ENCODE measurements around the gene L3MBTL4. TPM values are rescaled to one million over a fixed set of nuclear protein-coding genes. Genes with fewer than 3 reads are reported as not detected.

L3MBTL4 gene
- polyA plus RNA-seq, 1 of the 3 experiments (the other 2 are of a cell fraction) = 0.02 TPM

DNA sequence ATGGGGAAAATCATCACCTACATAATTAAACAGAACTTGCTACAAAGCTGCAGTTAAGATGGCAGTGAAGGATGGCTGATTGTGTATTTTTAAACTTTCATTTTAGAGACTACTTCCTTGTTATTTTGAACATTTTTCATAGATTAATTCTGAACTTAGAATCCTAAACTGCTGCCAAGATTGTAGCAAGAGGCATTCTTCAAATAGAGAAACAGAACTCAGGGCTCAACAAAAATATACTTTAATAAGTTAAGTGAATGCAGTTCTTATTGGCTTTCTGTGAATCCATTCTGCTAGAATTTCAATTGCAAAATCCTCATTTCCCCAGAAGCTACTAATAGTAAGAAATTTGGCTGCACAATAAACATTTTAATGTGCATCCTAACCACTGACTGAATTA lies 160.3 kb downstream of the L3MBTL4 start (continued):
- TF ChIP-seq, protein P1, sequence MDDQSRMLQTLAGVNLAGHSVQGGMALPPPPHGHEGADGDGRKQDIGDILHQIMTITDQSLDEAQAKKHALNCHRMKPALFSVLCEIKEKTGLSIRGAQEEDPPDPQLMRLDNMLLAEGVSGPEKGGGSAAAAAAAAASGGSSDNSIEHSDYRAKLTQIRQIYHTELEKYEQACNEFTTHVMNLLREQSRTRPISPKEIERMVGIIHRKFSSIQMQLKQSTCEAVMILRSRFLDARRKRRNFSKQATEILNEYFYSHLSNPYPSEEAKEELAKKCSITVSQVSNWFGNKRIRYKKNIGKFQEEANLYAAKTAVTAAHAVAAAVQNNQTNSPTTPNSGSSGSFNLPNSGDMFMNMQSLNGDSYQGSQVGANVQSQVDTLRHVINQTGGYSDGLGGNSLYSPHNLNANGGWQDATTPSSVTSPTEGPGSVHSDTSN (IDR thresholded peaks at IDR 0.05) = no peak
- TF ChIP-seq TCF12 (IDR thresholded peaks at IDR 0.05) (no peak), FOXJ3 (CRISPR knock-in tag; IDR thresholded peaks at IDR 0.05) (no peak), POLR2AphosphoS5 (IDR thresholded peaks at IDR 0.05; ENCODE audit: low read depth, low read length) (no peak), EP300 (IDR thresholded peaks at IDR 0.05; ENCODE audit: borderline replicate concordance in 1 of 2, low read depth in 1 of 2, low read length in 1 of 2) (no peak), RXRA (IDR thresholded peaks at IDR 0.05; ENCODE audit: borderline replicate concordance, low read depth) (no peak), GABPA (IDR thresholded peaks at IDR 0.05; ENCODE audit: low read depth) (no peak), TAF1 (IDR thresholded peaks at IDR 0.05; ENCODE audit: borderline replicate concordance, low read depth, low read length) (no peak), TEAD4 (IDR thresholded peaks at IDR 0.05; ENCODE audit: borderline replicate concordance, insufficient read depth) (no peak), SMC3 (IDR thresholded peaks at IDR 0.05; ENCODE audit: low read depth, low read length) (no peak), MEF2A (IDR thresholded peaks at IDR 0.05; ENCODE audit: borderline replicate concordance, low read depth) (no peak)

DNA sequence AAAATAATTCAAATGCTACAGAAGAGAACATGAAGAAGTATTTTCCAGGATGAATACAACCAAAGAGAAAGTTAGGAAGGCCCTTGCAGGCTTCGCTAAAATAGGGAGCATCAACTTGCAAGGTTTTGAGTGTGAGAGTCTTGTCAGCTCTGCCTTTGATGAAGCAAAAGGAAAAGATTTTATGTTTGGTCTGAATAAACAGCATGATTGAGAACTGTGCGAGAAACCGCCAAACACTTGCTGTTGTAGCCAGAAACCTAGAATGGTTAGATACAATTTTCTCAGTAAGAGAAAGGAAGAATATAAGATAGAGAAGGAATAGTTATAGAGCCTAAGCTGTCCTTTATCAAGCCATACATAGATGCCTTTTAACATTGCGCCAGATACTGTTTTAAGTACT lies 163.6 kb downstream of the L3MBTL4 start:
- WGBS (ENCODE audit: low lambda C conversion rate) = 81% methylated on average over 4 of the region's 4 CpGs
- ChIA-PET POLR2A (no interaction called here), CTCF (interaction anchor here (0.9 kb wide), 1 partner anchor 11 kb away, joined by 3 read pairs; no protein-coding TSS in a partner anchor)
- no peak for TF ChIP-seq JUND (IDR thresholded peaks at IDR 0.05)
- TF ChIP-seq, protein P1 (IDR thresholded peaks at IDR 0.05) = no peak
- TF ChIP-seq RFX5 (IDR thresholded peaks at IDR 0.05; ENCODE audit: low read length) = no peak
- no peak for TF ChIP-seq CHD2 (IDR thresholded peaks at IDR 0.05; ENCODE audit: low read length, partially characterized antibody)
- TF ChIP-seq, protein P2, sequence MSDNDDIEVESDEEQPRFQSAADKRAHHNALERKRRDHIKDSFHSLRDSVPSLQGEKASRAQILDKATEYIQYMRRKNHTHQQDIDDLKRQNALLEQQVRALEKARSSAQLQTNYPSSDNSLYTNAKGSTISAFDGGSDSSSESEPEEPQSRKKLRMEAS (IDR thresholded peaks at IDR 0.05; ENCODE audit: low read depth) = no peak
- no peak for TF ChIP-seq SMC3 (IDR thresholded peaks at IDR 0.05; ENCODE audit: low read depth, low read length)
- TF ChIP-seq TAF1 (IDR thresholded peaks at IDR 0.05; ENCODE audit: borderline replicate concordance, low read depth, low read length) = no peak
- TF ChIP-seq TCF12 (IDR thresholded peaks at IDR 0.05) = no peak
- TF ChIP-seq, protein P3, sequence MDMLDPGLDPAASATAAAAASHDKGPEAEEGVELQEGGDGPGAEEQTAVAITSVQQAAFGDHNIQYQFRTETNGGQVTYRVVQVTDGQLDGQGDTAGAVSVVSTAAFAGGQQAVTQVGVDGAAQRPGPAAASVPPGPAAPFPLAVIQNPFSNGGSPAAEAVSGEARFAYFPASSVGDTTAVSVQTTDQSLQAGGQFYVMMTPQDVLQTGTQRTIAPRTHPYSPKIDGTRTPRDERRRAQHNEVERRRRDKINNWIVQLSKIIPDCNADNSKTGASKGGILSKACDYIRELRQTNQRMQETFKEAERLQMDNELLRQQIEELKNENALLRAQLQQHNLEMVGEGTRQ (IDR thresholded peaks at IDR 0.05; ENCODE audit: borderline replicate concordance, low read depth, low read length) = no peak
- no peak for TF ChIP-seq FOXM1 (IDR thresholded peaks at IDR 0.05; ENCODE audit: low read depth)
- TF ChIP-seq, protein P4, sequence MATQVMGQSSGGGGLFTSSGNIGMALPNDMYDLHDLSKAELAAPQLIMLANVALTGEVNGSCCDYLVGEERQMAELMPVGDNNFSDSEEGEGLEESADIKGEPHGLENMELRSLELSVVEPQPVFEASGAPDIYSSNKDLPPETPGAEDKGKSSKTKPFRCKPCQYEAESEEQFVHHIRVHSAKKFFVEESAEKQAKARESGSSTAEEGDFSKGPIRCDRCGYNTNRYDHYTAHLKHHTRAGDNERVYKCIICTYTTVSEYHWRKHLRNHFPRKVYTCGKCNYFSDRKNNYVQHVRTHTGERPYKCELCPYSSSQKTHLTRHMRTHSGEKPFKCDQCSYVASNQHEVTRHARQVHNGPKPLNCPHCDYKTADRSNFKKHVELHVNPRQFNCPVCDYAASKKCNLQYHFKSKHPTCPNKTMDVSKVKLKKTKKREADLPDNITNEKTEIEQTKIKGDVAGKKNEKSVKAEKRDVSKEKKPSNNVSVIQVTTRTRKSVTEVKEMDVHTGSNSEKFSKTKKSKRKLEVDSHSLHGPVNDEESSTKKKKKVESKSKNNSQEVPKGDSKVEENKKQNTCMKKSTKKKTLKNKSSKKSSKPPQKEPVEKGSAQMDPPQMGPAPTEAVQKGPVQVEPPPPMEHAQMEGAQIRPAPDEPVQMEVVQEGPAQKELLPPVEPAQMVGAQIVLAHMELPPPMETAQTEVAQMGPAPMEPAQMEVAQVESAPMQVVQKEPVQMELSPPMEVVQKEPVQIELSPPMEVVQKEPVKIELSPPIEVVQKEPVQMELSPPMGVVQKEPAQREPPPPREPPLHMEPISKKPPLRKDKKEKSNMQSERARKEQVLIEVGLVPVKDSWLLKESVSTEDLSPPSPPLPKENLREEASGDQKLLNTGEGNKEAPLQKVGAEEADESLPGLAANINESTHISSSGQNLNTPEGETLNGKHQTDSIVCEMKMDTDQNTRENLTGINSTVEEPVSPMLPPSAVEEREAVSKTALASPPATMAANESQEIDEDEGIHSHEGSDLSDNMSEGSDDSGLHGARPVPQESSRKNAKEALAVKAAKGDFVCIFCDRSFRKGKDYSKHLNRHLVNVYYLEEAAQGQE (IDR thresholded peaks at IDR 0.05; ENCODE audit: low read depth, low read length) = no peak
- TF ChIP-seq GATA2 (CRISPR knock-in tag; IDR thresholded peaks at IDR 0.05) = no peak
- no peak for TF ChIP-seq ELF1 (IDR thresholded peaks at IDR 0.05)
- TF ChIP-seq SIN3A (IDR thresholded peaks at IDR 0.05; ENCODE audit: borderline replicate concordance, low read depth, low read length) = no peak
- TF ChIP-seq, protein P5, sequence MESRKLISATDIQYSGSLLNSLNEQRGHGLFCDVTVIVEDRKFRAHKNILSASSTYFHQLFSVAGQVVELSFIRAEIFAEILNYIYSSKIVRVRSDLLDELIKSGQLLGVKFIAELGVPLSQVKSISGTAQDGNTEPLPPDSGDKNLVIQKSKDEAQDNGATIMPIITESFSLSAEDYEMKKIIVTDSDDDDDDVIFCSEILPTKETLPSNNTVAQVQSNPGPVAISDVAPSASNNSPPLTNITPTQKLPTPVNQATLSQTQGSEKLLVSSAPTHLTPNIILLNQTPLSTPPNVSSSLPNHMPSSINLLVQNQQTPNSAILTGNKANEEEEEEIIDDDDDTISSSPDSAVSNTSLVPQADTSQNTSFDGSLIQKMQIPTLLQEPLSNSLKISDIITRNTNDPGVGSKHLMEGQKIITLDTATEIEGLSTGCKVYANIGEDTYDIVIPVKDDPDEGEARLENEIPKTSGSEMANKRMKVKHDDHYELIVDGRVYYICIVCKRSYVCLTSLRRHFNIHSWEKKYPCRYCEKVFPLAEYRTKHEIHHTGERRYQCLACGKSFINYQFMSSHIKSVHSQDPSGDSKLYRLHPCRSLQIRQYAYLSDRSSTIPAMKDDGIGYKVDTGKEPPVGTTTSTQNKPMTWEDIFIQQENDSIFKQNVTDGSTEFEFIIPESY (IDR thresholded peaks at IDR 0.05; ENCODE audit: borderline replicate concordance, low read depth) = no peak
- TF ChIP-seq EP300 (IDR thresholded peaks at IDR 0.05; ENCODE audit: borderline replicate concordance in 1 of 2, low read depth in 1 of 2, low read length in 1 of 2) = no peak
- TF ChIP-seq MXI1 (IDR thresholded peaks at IDR 0.05; ENCODE audit: low read depth, low read length) = no peak
- TF ChIP-seq YY1 (IDR thresholded peaks at IDR 0.05; ENCODE audit: low read depth) = no peak

More for the DNA sequence above, 163.6 kb downstream of the L3MBTL4 start:
- H3F3A ChIP-seq (replicated peaks; ENCODE audit: insufficient read depth) = no peaks in the 10 kb centered on the region
- H4K20me1 ChIP-seq (ENCODE audit: insufficient read depth) = no peaks in the 10 kb centered on the region
- H3K27me3 ChIP-seq (ENCODE audit: insufficient read depth) = no peaks in the 10 kb centered on the region
- no peak overlapping the region for H3K9ac ChIP-seq
- H3K79me2 ChIP-seq (ENCODE audit: insufficient read depth) = no peaks in the 10 kb centered on the region
- no peak overlapping the region for H3K27ac ChIP-seq (ENCODE audit: low read depth in 2 of 2, low read length in 1 of 2)
- H3K4me3 ChIP-seq (ENCODE audit: low read depth in 2 of 2, low read length in 1 of 2) = no peak overlapping the region
- H3K4me1 ChIP-seq (ENCODE audit: control insufficient read depth in 1 of 2, insufficient read depth in 2 of 2, low read depth in 1 of 2, low read length in 1 of 2) = no peaks in the 10 kb centered on the region
- H2AFZ ChIP-seq (ENCODE audit: low read depth) = no peak overlapping the region
- no peak for DNase-seq
- H3K4me2 ChIP-seq = no peak overlapping the region
- H3K9me3 ChIP-seq = no peaks in the 10 kb centered on the region
- no peaks in the 10 kb centered on the region for H3K9me2 ChIP-seq
- H3K36me3 ChIP-seq (replicated peaks in 1 of 2; ENCODE audit: control insufficient read depth in 1 of 2, insufficient read depth in 2 of 2, low read length in 1 of 2) = no peaks in the 10 kb centered on the region

All from SK-N-SH (cell line).